CD4-positive, alpha-beta T cell (primary cell): Measurements from ENCODE around the gene GFPT2. TPM values are rescaled to one million over a fixed set of nuclear protein-coding genes. Genes with fewer than 3 reads are reported as not detected.

ENCODE experiments used
- ATAC-seq: fragments of 200-7000 bp; cut with Tn5 transposase; one replicate; pipeline ENCODE4 v1.10.0; 2022; ENCODE audit warnings: mild to moderate bottlenecking; ENCODE audit not compliant: poor library complexity
- CTCF ChIA-PET: fragments of 350-600 bp; sonication (Branson Sonifier 250); formaldehyde crosslinking; loops from one replicate; lab custom pipeline; 2021; ENCODE audit warnings: antibody characterized with exemption, inconsistent platforms; lab: Charles Lee
- POLR2A ChIA-PET: fragments of 350-600 bp; sonication (Branson Sonifier 250); formaldehyde crosslinking; loops from one replicate; lab custom pipeline; 2021; ENCODE audit warnings: antibody characterized with exemption, inconsistent platforms; lab: Charles Lee
- DNase-seq, 14 experiments: peaks; one replicate each; pipeline ENCODE4 v3.0.0-alpha.2; 2013 to 2020; ENCODE audit warnings: mixed read lengths in 2 of 14
- H3K27ac ChIP-seq, 2 donors: one replicate each; pipeline versions ENCODE4 v1.5.1 to v1.7.0; 2013; ENCODE audit warnings: low read length in 2 of 2, low read depth in 1 of 2, mild to moderate bottlenecking in 1 of 2
- H3K27me3 ChIP-seq, 2 experiments: 1 replicate in 1 of 2; 2 replicates in 1 of 2; pipeline versions ENCODE4 v1.6.1 to v1.7.0; 2013; ENCODE audit warnings: low read length in 2 of 2, control low read depth in 1 of 2, mild to moderate bottlenecking in 1 of 2, moderate library complexity in 1 of 2; ENCODE audit not compliant: insufficient read depth in 2 of 2, control insufficient read depth in 1 of 2
- H3K36me3 ChIP-seq: one replicate; pipeline ENCODE4 v1.6.1; 2013; ENCODE audit warnings: low read length, control low read depth; ENCODE audit not compliant: insufficient read depth
- H3K4me1 ChIP-seq: one replicate; pipeline ENCODE4 v1.6.1; 2013; ENCODE audit warnings: low read length, control low read depth; ENCODE audit not compliant: insufficient read depth
- H3K4me3 ChIP-seq: one replicate; pipeline ENCODE4 v1.5.1; 2013; ENCODE audit warnings: mild to moderate bottlenecking, low read length, moderate library complexity
- H3K9me3 ChIP-seq, 2 experiments: 1 replicate in 1 of 2; 2 replicates in 1 of 2; pipeline versions ENCODE4 v1.6.1 to v1.7.0; 2013; ENCODE audit warnings: low read length in 2 of 2, mild to moderate bottlenecking in 2 of 2, control low read depth in 1 of 2, moderate library complexity in 1 of 2; ENCODE audit not compliant: control insufficient read depth in 1 of 2, insufficient read depth in 1 of 2
- H3K27ac Mint-ChIP-seq: one replicate; pipeline ENCODE4 v1.8.0; 2020; ENCODE audit warnings: mixed read lengths
- H3K27me3 Mint-ChIP-seq: one replicate; pipeline ENCODE4 v1.8.0; 2021; ENCODE audit warnings: mixed read lengths
- H3K36me3 Mint-ChIP-seq: one replicate; pipeline ENCODE4 v1.8.0; 2021; ENCODE audit warnings: low read depth, mixed read lengths
- H3K4me1 Mint-ChIP-seq: one replicate; pipeline ENCODE4 v1.8.0; 2021; ENCODE audit warnings: low read depth, mixed read lengths
- H3K4me3 Mint-ChIP-seq: one replicate; pipeline ENCODE4 v1.8.0; 2020; ENCODE audit warnings: mild to moderate bottlenecking, mixed read lengths
- H3K9me3 Mint-ChIP-seq: one replicate; pipeline ENCODE4 v1.8.0; 2020; ENCODE audit warnings: mixed read lengths
- CTCF ChIP-seq: fragments of 200-600 bp; IDR thresholded peaks from one replicate; pipeline ENCODE4 v1.8.0; 2022; ENCODE audit warnings: antibody characterized with exemption, mild to moderate bottlenecking
- intact Hi-C, 2 experiments: fragments of 100-400 bp; cut with DNase I in 1 of 2; cut with micrococcal nuclease in 1 of 2; formaldehyde crosslinking; loops; one replicate each; pipeline versions ENCODE4 v1.15.1 to v1.9.0; 2023 to 2025; cut with DNase I, micrococcal nuclease
- total RNA-seq, 174 experiments: library from RNA in 2 of 174; stranded (reverse) in 2 of 174; gene quantifications; one replicate each; pipeline ENCODE4 v1.2.3 and lab custom pipeline; 2021 to 2026

Gene GFPT2
- total RNA-seq, 2 experiments from 2014 or later = 1.1 to 1.5 TPM

DNA sequence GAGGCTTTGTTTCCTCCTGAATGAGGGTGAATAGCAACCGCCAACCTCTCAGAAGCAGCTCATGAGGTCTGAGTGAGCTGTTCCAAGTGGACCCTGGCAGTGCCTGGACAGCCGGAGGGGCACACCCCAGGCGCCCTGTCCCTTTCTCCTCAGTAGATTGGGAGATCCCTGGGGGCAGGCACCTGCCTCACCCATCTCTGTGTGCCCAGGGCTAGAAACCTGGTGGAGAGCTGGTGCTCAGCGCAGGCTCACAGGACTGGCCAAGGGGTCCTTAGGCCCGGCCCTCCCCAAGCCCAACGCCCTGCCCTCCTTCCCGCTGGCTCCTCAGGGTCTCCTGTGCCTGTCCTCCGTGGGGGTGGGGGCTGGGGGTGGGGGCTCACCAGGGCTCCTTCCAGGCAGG lies 46.3 kb downstream of the GFPT2 start:
- POLR2A ChIA-PET = no interaction called here
- Mint-ChIP-seq H3K27me3 (no peaks in the 10 kb centered on the region), H3K9me3 (no peaks in the 10 kb centered on the region), H3K4me3 (no peak overlapping the region), H3K4me1 (no peaks in the 10 kb centered on the region), H3K36me3 (no peaks in the 10 kb centered on the region), H3K27ac (no peak overlapping the region)
- no peak for ATAC-seq
- Histone ChIP-seq H3K9me3 (no peaks in the 10 kb centered on the region), H3K36me3 (no peaks in the 10 kb centered on the region), H3K27me3 (no peaks in the 10 kb centered on the region), H3K27ac (no peak overlapping the region), H3K4me1 (no peaks in the 10 kb centered on the region), H3K4me3 (no peak overlapping the region)
- intact Hi-C loops = no loop called here
- TF ChIP-seq CTCF = no peak
- CTCF ChIA-PET = interaction anchor here (1.0 kb wide), 1 partner anchor 11 kb away, joined by 3 read pairs; no protein-coding TSS in a partner anchor
- DNase-seq = no peak

GRCh38 chr5:180305481-180305880 lies 47.7 kb downstream of the GFPT2 start:
- no peak for DNase-seq
- Histone ChIP-seq H3K9me3 (no peaks in the 10 kb centered on the region), H3K27me3 (no peaks in the 10 kb centered on the region), H3K27ac (no peak overlapping the region), H3K4me3 (no peak overlapping the region), H3K36me3 (no peaks in the 10 kb centered on the region), H3K4me1 (no peaks in the 10 kb centered on the region)
- H3K27ac Mint-ChIP-seq = no peak overlapping the region
- TF ChIP-seq CTCF = no peak
- ChIA-PET POLR2A (no interaction called here), CTCF (no interaction called here)
- intact Hi-C loops = no loop called here
- no peaks in the 10 kb centered on the region for H3K9me3 Mint-ChIP-seq
- H3K36me3 Mint-ChIP-seq = no peaks in the 10 kb centered on the region
- no peak for ATAC-seq
- H3K4me3 Mint-ChIP-seq = no peak overlapping the region
- H3K27me3 Mint-ChIP-seq = peaks cover 3% of the 10 kb centered on the region
- H3K4me1 Mint-ChIP-seq = no peaks in the 10 kb centered on the region

GRCh38 chr5:180304431-180305375 lies 48.4 kb downstream of the GFPT2 start:
- H3K27me3 Mint-ChIP-seq = peaks cover 4% of the 10 kb centered on the region
- ChIA-PET POLR2A (no interaction called here), CTCF (interaction anchor here (0.5 to 1.7 kb wide), 2 partner anchors 11 to 41 kb away, joined by 3 to 7 read pairs; no protein-coding TSS in a partner anchor)
- no peak for ATAC-seq
- no peaks in the 10 kb centered on the region for H3K36me3 Mint-ChIP-seq
- no peak for TF ChIP-seq CTCF
- Histone ChIP-seq H3K9me3 (no peaks in the 10 kb centered on the region), H3K36me3 (no peaks in the 10 kb centered on the region), H3K27ac (no peak overlapping the region), H3K4me3 (no peak overlapping the region), H3K4me1 (no peaks in the 10 kb centered on the region), H3K27me3 (no peaks in the 10 kb centered on the region)
- H3K4me1 Mint-ChIP-seq = no peaks in the 10 kb centered on the region
- no peak for DNase-seq
- H3K4me3 Mint-ChIP-seq = no peak overlapping the region
- no peaks in the 10 kb centered on the region for H3K9me3 Mint-ChIP-seq
- no peak overlapping the region for H3K27ac Mint-ChIP-seq
- intact Hi-C loops = no loop called here
